HepG2 (cell line): ENCODE measurements around the gene DGAT2. TPM values are rescaled to one million over a fixed set of nuclear protein-coding genes. Genes with fewer than 3 reads are reported as not detected.

Experiments used
- CHD2 ChIP-seq: IDR thresholded peaks from 2 replicates; pipeline ENCODE4 v1.6.1; 2011; ENCODE audit warnings: low read depth, low read length, improper control_type of control experiment
- FOSL2 ChIP-seq: sonication (generic); formaldehyde crosslinking; IDR thresholded peaks from 2 replicates; pipeline ENCODE4 v1.4.0; 2020; ENCODE audit warnings: missing genetic modification reagents
- GATAD1 ChIP-seq: IDR thresholded peaks from 2 replicates; pipeline ENCODE4 v1.6.1; 2016; ENCODE audit warnings: missing genetic modification reagents, missing compliant biosample characterization
- HNRNPL ChIP-seq: fragments of 200-400 bp; formaldehyde crosslinking; IDR thresholded peaks from 2 replicates; pipeline ENCODE4 v1.6.1; 2017; ENCODE audit warnings: mild to moderate bottlenecking, low read depth, low read length
- JUND ChIP-seq: sonication (generic); formaldehyde crosslinking; IDR thresholded peaks from 2 replicates; pipeline ENCODE4 v1.8.0; 2022; ENCODE audit warnings: mild to moderate bottlenecking, missing genetic modification reagents
- KLF13 ChIP-seq: sonication (generic); formaldehyde crosslinking; IDR thresholded peaks from 2 replicates; pipeline ENCODE4 v1.4.0; 2020; ENCODE audit warnings: mild to moderate bottlenecking, missing genetic modification reagents
- NFE2L2 ChIP-seq: fragments of 150-350 bp; IDR thresholded peaks from 2 replicates; pipeline ENCODE4 v1.6.1; 2014; ENCODE audit warnings: low read length
- PITX1 ChIP-seq: sonication (generic); formaldehyde crosslinking; IDR thresholded peaks from 2 replicates; pipeline ENCODE4 v1.5.1; 2020; ENCODE audit warnings: mild to moderate bottlenecking, missing genetic modification reagents
- POLR2AphosphoS5 ChIP-seq: IDR thresholded peaks from 2 replicates; pipeline ENCODE4 v1.6.1; 2012; ENCODE audit warnings: low read depth, low read length
- POLR2G ChIP-seq: fragments of 200-400 bp; formaldehyde crosslinking; IDR thresholded peaks from 2 replicates; pipeline ENCODE4 v1.6.1; 2018; ENCODE audit warnings: mild to moderate bottlenecking, low read depth, low read length, moderate library complexity
- SMC3 ChIP-seq: IDR thresholded peaks from 2 replicates; pipeline ENCODE4 v1.6.1; 2011; ENCODE audit warnings: low read length, improper control_type of control experiment
- SNAPC2 ChIP-seq: sonication (generic); formaldehyde crosslinking; IDR thresholded peaks from 2 replicates; pipeline ENCODE4 v1.8.1; 2022; ENCODE audit warnings: mild to moderate bottlenecking, missing genetic modification reagents
- SP140L ChIP-seq: sonication (generic); formaldehyde crosslinking; IDR thresholded peaks from 2 replicates; pipeline ENCODE4 v1.4.0; 2020; ENCODE audit warnings: missing genetic modification reagents, borderline replicate concordance
- SRSF4 ChIP-seq: fragments of 200-400 bp; formaldehyde crosslinking; IDR thresholded peaks from one replicate; pipeline ENCODE4 v1.6.1; 2018; ENCODE audit warnings: mild to moderate bottlenecking, low read depth, low read length, moderate library complexity; ENCODE audit not compliant: poor library complexity, severe bottlenecking
- ZFP37 ChIP-seq: sonication (generic); formaldehyde crosslinking; IDR thresholded peaks from 2 replicates; pipeline ENCODE4 v1.4.0; 2020; ENCODE audit warnings: missing genetic modification reagents, borderline replicate concordance
- ZNF33A ChIP-seq: sonication (generic); formaldehyde crosslinking; IDR thresholded peaks from 2 replicates; pipeline ENCODE4 v1.5.1; 2020; ENCODE audit warnings: missing genetic modification reagents, mild to moderate bottlenecking, moderate library complexity, borderline replicate concordance
- ZNF703 ChIP-seq: sonication (generic); formaldehyde crosslinking; IDR thresholded peaks from 2 replicates; pipeline ENCODE4 v1.5.1; 2020; ENCODE audit warnings: missing genetic modification reagents, mild to moderate bottlenecking, moderate library complexity, borderline replicate concordance
- polyA plus RNA-seq, 8 experiments: library from polyadenylated mRNA; depleted of rRNA in 3 of 8; stranded (reverse) in 7 of 8; unstranded in 1 of 8; fragments of >200 nt; fragmentation: Illumina TruSeq in 4 of 8; extraction: Trizol in 4 of 8; gene quantifications; 2 replicates each; pipeline versions ENCODE4 v1.2.1 to v1.2.3, GENCODE V29; 2011 to 2016; ENCODE audit warnings: low read depth in 4 of 8, missing spikeins in 1 of 8, mixed read lengths in 1 of 8; ENCODE audit not compliant: insufficient read depth in 1 of 8
- total RNA-seq, 5 experiments: library from RNA; depleted of rRNA; stranded (reverse); fragments of >200 nt; fragmentation: Illumina TruSeq; extraction: Trizol; gene quantifications; 2 replicates each; pipeline ENCODE4 v1.2.3, GENCODE V29; 2016; ENCODE audit warnings: low read depth in 1 of 5
- TF ChIP-seq, protein P1 (sequence below): sonication (generic); formaldehyde crosslinking; IDR thresholded peaks from 2 replicates; pipeline ENCODE4 v1.5.1; 2020; ENCODE audit warnings: missing genetic modification reagents, mild to moderate bottlenecking, borderline replicate concordance
- TF ChIP-seq, protein P2 (sequence below): sonication (generic); formaldehyde crosslinking; IDR thresholded peaks from 2 replicates; pipeline ENCODE4 v1.4.0; 2020; ENCODE audit warnings: missing genetic modification reagents, low read depth, mild to moderate bottlenecking, borderline replicate concordance
- TF ChIP-seq, protein P3 (sequence below): IDR thresholded peaks from 2 replicates; pipeline ENCODE4 v1.6.1; 2016; ENCODE audit warnings: control low read depth
- TF ChIP-seq, protein P4 (sequence below): IDR thresholded peaks from 2 replicates; pipeline ENCODE4 v1.6.1; 2016; ENCODE audit warnings: mild to moderate bottlenecking, missing biosample characterization, missing genetic modification reagents
- TF ChIP-seq, protein P5 (sequence below): sonication (generic); formaldehyde crosslinking; IDR thresholded peaks from 2 replicates; pipeline ENCODE4 v1.4.0; 2020; ENCODE audit warnings: missing genetic modification reagents, mild to moderate bottlenecking, borderline replicate concordance

The DGAT2 gene
- total and polyA plus RNA-seq, 2 of the 13 experiments (the other 11 are each of a cell fraction or from before 2014, with no cell fraction given) = 39.0 to 65.6 TPM

DNA sequence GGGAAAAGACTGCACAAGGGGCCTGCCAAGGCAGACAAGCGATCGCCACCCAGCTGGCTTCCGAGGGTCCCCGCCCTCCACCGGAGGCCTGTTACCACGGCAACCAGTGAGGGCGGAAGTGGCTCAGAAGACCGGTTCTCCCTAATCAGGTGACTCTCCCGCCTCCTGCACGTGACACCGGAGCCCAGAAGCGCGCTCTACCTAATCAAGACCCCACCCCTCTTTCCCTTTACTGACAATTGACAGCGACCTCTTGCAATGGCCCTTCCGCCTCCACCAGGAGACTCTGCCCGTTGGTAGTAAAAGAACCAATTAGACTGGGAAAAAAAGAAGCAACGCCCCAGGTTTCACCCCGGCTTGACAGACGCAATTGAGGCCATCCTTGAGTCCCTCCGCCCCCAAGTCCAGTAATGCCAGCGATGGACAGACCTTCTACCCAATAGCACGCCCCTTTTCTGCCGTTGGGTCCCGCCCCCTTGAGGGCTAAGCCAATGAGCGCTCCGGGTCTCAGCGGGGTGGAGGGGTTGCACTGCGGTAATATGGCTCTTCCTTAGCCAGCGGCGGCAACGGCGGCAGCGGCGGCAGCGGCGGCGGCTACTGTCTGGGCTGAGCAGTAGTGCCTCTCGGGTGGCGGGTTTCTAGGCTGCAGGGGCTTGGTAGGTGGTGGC, 46.2 kb downstream of the DGAT2 start, which contains the start of gene UVRAG (continued):
- 0 out of 2 replicates have a peak, but pooled peaks have one; percentile 8 for TF ChIP-seq HNRNPL
- no peak for TF ChIP-seq ZNF33A
- TF ChIP-seq GATAD1 (CRISPR knock-in tag) = peak; percentile 78; the same call in 1 of the 2 replicates
- TF ChIP-seq, protein P1, sequence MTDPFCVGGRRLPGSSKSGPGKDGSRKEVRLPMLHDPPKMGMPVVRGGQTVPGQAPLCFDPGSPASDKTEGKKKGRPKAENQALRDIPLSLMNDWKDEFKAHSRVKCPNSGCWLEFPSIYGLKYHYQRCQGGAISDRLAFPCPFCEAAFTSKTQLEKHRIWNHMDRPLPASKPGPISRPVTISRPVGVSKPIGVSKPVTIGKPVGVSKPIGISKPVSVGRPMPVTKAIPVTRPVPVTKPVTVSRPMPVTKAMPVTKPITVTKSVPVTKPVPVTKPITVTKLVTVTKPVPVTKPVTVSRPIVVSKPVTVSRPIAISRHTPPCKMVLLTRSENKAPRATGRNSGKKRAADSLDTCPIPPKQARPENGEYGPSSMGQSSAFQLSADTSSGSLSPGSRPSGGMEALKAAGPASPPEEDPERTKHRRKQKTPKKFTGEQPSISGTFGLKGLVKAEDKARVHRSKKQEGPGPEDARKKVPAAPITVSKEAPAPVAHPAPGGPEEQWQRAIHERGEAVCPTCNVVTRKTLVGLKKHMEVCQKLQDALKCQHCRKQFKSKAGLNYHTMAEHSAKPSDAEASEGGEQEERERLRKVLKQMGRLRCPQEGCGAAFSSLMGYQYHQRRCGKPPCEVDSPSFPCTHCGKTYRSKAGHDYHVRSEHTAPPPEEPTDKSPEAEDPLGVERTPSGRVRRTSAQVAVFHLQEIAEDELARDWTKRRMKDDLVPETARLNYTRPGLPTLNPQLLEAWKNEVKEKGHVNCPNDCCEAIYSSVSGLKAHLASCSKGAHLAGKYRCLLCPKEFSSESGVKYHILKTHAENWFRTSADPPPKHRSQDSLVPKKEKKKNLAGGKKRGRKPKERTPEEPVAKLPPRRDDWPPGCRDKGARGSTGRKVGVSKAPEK (CRISPR knock-in tag) = no peak
- TF ChIP-seq CHD2 = peak; percentile 32; the same call in 1 of the 2 replicates
- no peak for TF ChIP-seq SMC3
- no peak for TF ChIP-seq ZNF703 (CRISPR knock-in tag)
- TF ChIP-seq POLR2AphosphoS5 = peak; percentile 67
- TF ChIP-seq FOSL2 (CRISPR knock-in tag) = no peak; the same call in 1 of the 2 replicates
- TF ChIP-seq SRSF4 = no peak
- TF ChIP-seq, protein P2, sequence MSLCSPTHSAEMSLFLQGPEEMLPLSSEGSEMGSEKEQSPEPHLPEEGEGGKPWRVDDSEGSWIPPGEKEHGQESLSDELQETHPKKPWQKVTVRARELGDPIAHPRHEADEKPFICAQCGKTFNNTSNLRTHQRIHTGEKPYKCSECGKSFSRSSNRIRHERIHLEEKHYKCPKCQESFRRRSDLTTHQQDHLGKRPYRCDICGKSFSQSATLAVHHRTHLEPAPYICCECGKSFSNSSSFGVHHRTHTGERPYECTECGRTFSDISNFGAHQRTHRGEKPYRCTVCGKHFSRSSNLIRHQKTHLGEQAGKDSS (CRISPR knock-in tag) = no peak
- no peak for TF ChIP-seq SP140L (CRISPR knock-in tag)
- no peak for TF ChIP-seq KLF13 (CRISPR knock-in tag)
- TF ChIP-seq PITX1 (CRISPR knock-in tag) = peak; percentile 31; the same call in 1 of the 2 replicates
- TF ChIP-seq ZFP37 (CRISPR knock-in tag) = no peak
- TF ChIP-seq NFE2L2 = no peak
- TF ChIP-seq POLR2G = peak; percentile 78
- TF ChIP-seq, protein P3, sequence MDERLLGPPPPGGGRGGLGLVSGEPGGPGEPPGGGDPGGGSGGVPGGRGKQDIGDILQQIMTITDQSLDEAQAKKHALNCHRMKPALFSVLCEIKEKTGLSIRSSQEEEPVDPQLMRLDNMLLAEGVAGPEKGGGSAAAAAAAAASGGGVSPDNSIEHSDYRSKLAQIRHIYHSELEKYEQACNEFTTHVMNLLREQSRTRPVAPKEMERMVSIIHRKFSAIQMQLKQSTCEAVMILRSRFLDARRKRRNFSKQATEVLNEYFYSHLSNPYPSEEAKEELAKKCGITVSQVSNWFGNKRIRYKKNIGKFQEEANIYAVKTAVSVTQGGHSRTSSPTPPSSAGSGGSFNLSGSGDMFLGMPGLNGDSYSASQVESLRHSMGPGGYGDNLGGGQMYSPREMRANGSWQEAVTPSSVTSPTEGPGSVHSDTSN (CRISPR knock-in tag) = peak; percentile 95
- TF ChIP-seq, protein P4, sequence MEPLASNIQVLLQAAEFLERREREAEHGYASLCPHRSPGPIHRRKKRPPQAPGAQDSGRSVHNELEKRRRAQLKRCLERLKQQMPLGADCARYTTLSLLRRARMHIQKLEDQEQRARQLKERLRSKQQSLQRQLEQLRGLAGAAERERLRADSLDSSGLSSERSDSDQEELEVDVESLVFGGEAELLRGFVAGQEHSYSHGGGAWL (CRISPR knock-in tag) = peak; percentile 56; the same call in 1 of the 2 replicates
- TF ChIP-seq JUND = no peak
- TF ChIP-seq SNAPC2 (CRISPR knock-in tag) = no peak
- TF ChIP-seq, protein P5, sequence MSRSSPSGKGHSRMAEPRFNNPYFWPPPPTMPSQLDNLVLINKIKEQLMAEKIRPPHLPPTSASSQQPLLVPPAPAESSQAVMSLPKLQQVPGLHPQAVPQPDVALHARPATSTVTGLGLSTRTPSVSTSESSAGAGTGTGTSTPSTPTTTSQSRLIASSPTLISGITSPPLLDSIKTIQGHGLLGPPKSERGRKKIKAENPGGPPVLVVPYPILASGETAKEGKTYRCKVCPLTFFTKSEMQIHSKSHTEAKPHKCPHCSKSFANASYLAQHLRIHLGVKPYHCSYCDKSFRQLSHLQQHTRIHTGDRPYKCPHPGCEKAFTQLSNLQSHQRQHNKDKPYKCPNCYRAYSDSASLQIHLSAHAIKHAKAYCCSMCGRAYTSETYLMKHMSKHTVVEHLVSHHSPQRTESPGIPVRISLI (CRISPR knock-in tag) = no peak
